SU-DHL-6 (cell line): ENCODE data around the gene SIK3.

Experiments used
- H2AFZ ChIP-seq: fragments of 200-600 bp; sonication (generic); 2 replicates; pipeline ENCODE4 v1.6.1; 2014; ENCODE audit warnings: low read depth, mild to moderate bottlenecking, moderate library complexity, mixed read lengths, antibody characterized with exemption, low read length; ENCODE audit not compliant: severe bottlenecking
- H3F3A ChIP-seq: fragments of 200-600 bp; shearing (Covaris generic); 2 replicates; pipeline ENCODE4 v1.6.0; 2016; ENCODE audit warnings: antibody characterized with exemption, mild to moderate bottlenecking; ENCODE audit not compliant: insufficient read depth
- H3K27ac ChIP-seq: fragments of 200-600 bp; sonication (generic); 2 replicates; pipeline ENCODE4 v1.5.1; 2016; ENCODE audit warnings: low read depth, mild to moderate bottlenecking, low read length, moderate library complexity, mixed read lengths
- H3K27me3 ChIP-seq: fragments of 200-600 bp; sonication (generic), shearing (Covaris generic); 2 replicates; pipeline ENCODE4 v1.6.0; 2014; ENCODE audit warnings: mild to moderate bottlenecking, low read length
- H3K36me3 ChIP-seq: fragments of 200-600 bp; sonication (generic); 2 replicates; pipeline ENCODE4 v1.6.1; 2014; ENCODE audit warnings: mild to moderate bottlenecking, low read length, mixed read lengths
- H3K4me2 ChIP-seq: fragments of 300-600, 200-600 bp; shearing (Covaris generic), sonication (generic); 2 replicates; pipeline ENCODE4 v1.6.0; 2014; ENCODE audit warnings: low read length, low read depth, mild to moderate bottlenecking; ENCODE audit not compliant: poor library complexity, severe bottlenecking
- H3K4me3 ChIP-seq: fragments of 200-600 bp; sonication (generic); 2 replicates; pipeline ENCODE4 v1.5.1; 2014; ENCODE audit warnings: antibody characterized with exemption, low read length, mild to moderate bottlenecking, mixed read lengths; ENCODE audit not compliant: insufficient read depth, poor library complexity, severe bottlenecking
- H3K79me2 ChIP-seq: fragments of 200-600 bp; sonication (generic); 2 replicates; pipeline ENCODE4 v1.6.1; 2014; ENCODE audit warnings: mild to moderate bottlenecking, low read length, moderate library complexity; ENCODE audit not compliant: insufficient read depth
- H3K9ac ChIP-seq: fragments of 200-600 bp; sonication (generic); 2 replicates; pipeline ENCODE4 v1.7.0; 2014; ENCODE audit warnings: mild to moderate bottlenecking, low read length
- H3K9me2 ChIP-seq: fragments of 200-600 bp; sonication (generic); replicated peaks from 2 replicates; pipeline ENCODE4 v1.6.1; 2014; ENCODE audit warnings: low read length; ENCODE audit not compliant: insufficient read depth
- H3K9me3 ChIP-seq: fragments of 200-600 bp; sonication (generic); 2 replicates; pipeline ENCODE4 v1.6.1; 2014; ENCODE audit warnings: low read length, mixed read lengths; ENCODE audit not compliant: insufficient read depth
- H4K20me1 ChIP-seq: fragments of 200-600 bp; sonication (generic); 2 replicates; pipeline ENCODE4 v1.6.1; 2014; ENCODE audit warnings: low read depth, mild to moderate bottlenecking, antibody characterized with exemption, low read length, moderate library complexity, mixed read lengths
- CTCF ChIP-seq: fragments of 200-600 bp; sonication (generic); IDR thresholded peaks from one replicate; pipeline ENCODE4 v1.5.1; 2017; ENCODE audit warnings: antibody characterized with exemption, mild to moderate bottlenecking, low read length, moderate library complexity; ENCODE audit not compliant: insufficient read depth, poor library complexity, severe bottlenecking
- EZH2phosphoT487 ChIP-seq: fragments of 200-600 bp; sonication (generic), shearing (Covaris generic); conservative IDR thresholded peaks from 2 replicates; pipeline ENCODE4 v1.6.1; 2018; ENCODE audit warnings: mild to moderate bottlenecking, antibody characterized with exemption, low read length, moderate library complexity, mixed read lengths

The SIK3 gene

GRCh38 chr11:116963813-116964212 is 134.4 kb downstream of the SIK3 start:
- 0 out of 2 replicates have a peak, but pooled peaks cover 16% of the 10 kb centered on the region for H3K79me2 ChIP-seq
- no peak for TF ChIP-seq CTCF
- no peak for TF ChIP-seq EZH2phosphoT487
- no peaks in the 10 kb centered on the region; the same call in 1 of the 2 replicates for H3F3A ChIP-seq
- no peaks in the 10 kb centered on the region for H3K9me3 ChIP-seq
- 0 out of 2 replicates have a peak, but pooled peaks cover 7% of the 10 kb centered on the region for H4K20me1 ChIP-seq
- no peaks in the 10 kb centered on the region for H3K27me3 ChIP-seq
- H3K9me2 ChIP-seq = no peaks in the 10 kb centered on the region
- no peak overlapping the region for H2AFZ ChIP-seq
- no peak overlapping the region for H3K9ac ChIP-seq
- no peak overlapping the region for H3K27ac ChIP-seq
- no peak overlapping the region for H3K4me3 ChIP-seq
- H3K4me2 ChIP-seq = no peak overlapping the region
- no peaks in the 10 kb centered on the region for H3K36me3 ChIP-seq

- 0 out of 2 replicates have a peak, but pooled peaks cover 7% of the 10 kb centered on the region for H4K20me1 ChIP-seq
- H3F3A ChIP-seq = peaks cover 12% of the 10 kb centered on the region
- H3K36me3 ChIP-seq = no peaks in the 10 kb centered on the region
- H3K4me3 ChIP-seq = no peak overlapping the region
- no peaks in the 10 kb centered on the region for H3K9me3 ChIP-seq
- no peak overlapping the region for H3K9ac ChIP-seq
- H3K4me2 ChIP-seq = no peak overlapping the region
- no peaks in the 10 kb centered on the region for H3K27me3 ChIP-seq
- no peak overlapping the region for H3K27ac ChIP-seq
- H3K79me2 ChIP-seq = 0 out of 2 replicates have a peak, but pooled peaks cover 12% of the 10 kb centered on the region
- TF ChIP-seq CTCF (no peak), EZH2phosphoT487 (no peak)
- no peaks in the 10 kb centered on the region for H3K9me2 ChIP-seq
- H2AFZ ChIP-seq = no peak overlapping the region
Measured at GRCh38 chr11:116962108-116962507, 136.1 kb downstream of the SIK3 start.

GRCh38 chr11:116960930-116961329 is 137.3 kb downstream of the SIK3 start:
- no peaks in the 10 kb centered on the region for H3K36me3 ChIP-seq
- H3K4me3 ChIP-seq = no peak overlapping the region
- no peak overlapping the region for H3K4me2 ChIP-seq
- H3K9ac ChIP-seq = no peak overlapping the region
- no peaks in the 10 kb centered on the region for H3K9me3 ChIP-seq
- TF ChIP-seq EZH2phosphoT487 (no peak), CTCF (no peak)
- no peak overlapping the region for H2AFZ ChIP-seq
- 0 out of 2 replicates have a peak, but pooled peaks cover 7% of the 10 kb centered on the region for H4K20me1 ChIP-seq
- 0 out of 2 replicates have a peak, but pooled peaks cover 12% of the 10 kb centered on the region for H3K79me2 ChIP-seq
- no peaks in the 10 kb centered on the region for H3K27me3 ChIP-seq
- no peak overlapping the region for H3K27ac ChIP-seq
- no peaks in the 10 kb centered on the region for H3K9me2 ChIP-seq
- H3F3A ChIP-seq = peaks cover 24% of the 10 kb centered on the region
